Gastroesophageal sphincter (tissue), 4 donors: ENCODE results near the gene MXRA7. TPM values are rescaled to one million over a fixed set of nuclear protein-coding genes. Genes with fewer than 3 reads are reported as not detected.
"Not testable (repeated sequence)": the region's sequence is repeated elsewhere in the genome, so short reads cannot be mapped to it uniquely, and the experiment has no call there.

Experiments
- ATAC-seq: fragments of 150-250 bp; one replicate; pipeline ENCODE4 v1.9.1; 2016; ENCODE audit warnings: mild to moderate bottlenecking, moderate library complexity
- H3K27ac ChIP-seq, 4 donors: fragments of 200-600 bp; sonication (generic) in 3 of 4; 1 replicate in 3 of 4; 2 replicates in 1 of 4; pipeline ENCODE4 v1.5.1; 2016 to 2019
- H3K27me3 ChIP-seq: fragments of 200-600 bp; sonication (generic); one replicate; pipeline ENCODE4 v1.5.1; 2019
- H3K36me3 ChIP-seq, 2 donors: fragments of 200-600 bp; sonication (generic); one replicate each; pipeline ENCODE4 v1.5.1; 2019; ENCODE audit warnings: control low read depth in 1 of 2
- H3K4me1 ChIP-seq, 3 donors: fragments of 200-600 bp; sonication (generic); 1 replicate in 2 of 3; 2 replicates in 1 of 3; pipeline ENCODE4 v1.5.1; 2016 to 2019; ENCODE audit warnings: control low read depth in 2 of 3
- H3K4me3 ChIP-seq, 2 donors: fragments of 200-600 bp; sonication (generic); one replicate each; pipeline ENCODE4 v1.5.1; 2019; ENCODE audit warnings: mild to moderate bottlenecking in 1 of 2, moderate library complexity in 1 of 2
- H3K9me3 ChIP-seq, 3 donors: fragments of 200-600 bp; sonication (generic); one replicate each; pipeline ENCODE4 v1.5.1; 2017 to 2019; ENCODE audit warnings: control low read depth in 2 of 3
- EP300 ChIP-seq: sonication (generic); formaldehyde crosslinking; IDR thresholded peaks from one replicate; pipeline ENCODE4 v1.6.1; 2017; ENCODE audit warnings: antibody characterized with exemption, mild to moderate bottlenecking
- POLR2A ChIP-seq, 2 donors: fragments of 450-650 bp; IDR thresholded peaks; one replicate each; pipeline ENCODE4 v1.6.1; 2017; ENCODE audit warnings: antibody characterized with exemption in 2 of 2, mild to moderate bottlenecking in 2 of 2, moderate library complexity in 1 of 2
- POLR2AphosphoS5 ChIP-seq: sonication (generic); formaldehyde crosslinking; IDR thresholded peaks from one replicate; pipeline ENCODE4 v1.6.1; 2017; ENCODE audit warnings: antibody characterized with exemption
- WGBS, 2 donors: methylation state at CpG; one replicate each; pipeline ENCODE4 v1.1.5; 2018; ENCODE audit warnings: low coverage in 1 of 2; 5-methylcytosine and 5-hydroxymethylcytosine counted together
- total RNA-seq, 4 donors: library from RNA; depleted of rRNA; stranded (reverse); fragments of >200 nt; gene quantifications; one replicate each; pipeline ENCODE4 v1.1.0, GENCODE V29; 2016
- TF ChIP-seq, protein P1 (sequence below), 4 experiments: fragments of 200-600 bp in 2 of 4; fragments of 450-650 bp in 2 of 4; sonication (generic) in 1 of 4; IDR thresholded peaks; one replicate each; pipeline ENCODE4 v1.5.1; 2017 to 2019; ENCODE audit warnings: antibody characterized with exemption in 4 of 4, mild to moderate bottlenecking in 2 of 4, moderate library complexity in 2 of 4

Gene MXRA7
- total RNA-seq, 4 donors from 2014 or later: 333 to 451 (median 412) TPM

DNA sequence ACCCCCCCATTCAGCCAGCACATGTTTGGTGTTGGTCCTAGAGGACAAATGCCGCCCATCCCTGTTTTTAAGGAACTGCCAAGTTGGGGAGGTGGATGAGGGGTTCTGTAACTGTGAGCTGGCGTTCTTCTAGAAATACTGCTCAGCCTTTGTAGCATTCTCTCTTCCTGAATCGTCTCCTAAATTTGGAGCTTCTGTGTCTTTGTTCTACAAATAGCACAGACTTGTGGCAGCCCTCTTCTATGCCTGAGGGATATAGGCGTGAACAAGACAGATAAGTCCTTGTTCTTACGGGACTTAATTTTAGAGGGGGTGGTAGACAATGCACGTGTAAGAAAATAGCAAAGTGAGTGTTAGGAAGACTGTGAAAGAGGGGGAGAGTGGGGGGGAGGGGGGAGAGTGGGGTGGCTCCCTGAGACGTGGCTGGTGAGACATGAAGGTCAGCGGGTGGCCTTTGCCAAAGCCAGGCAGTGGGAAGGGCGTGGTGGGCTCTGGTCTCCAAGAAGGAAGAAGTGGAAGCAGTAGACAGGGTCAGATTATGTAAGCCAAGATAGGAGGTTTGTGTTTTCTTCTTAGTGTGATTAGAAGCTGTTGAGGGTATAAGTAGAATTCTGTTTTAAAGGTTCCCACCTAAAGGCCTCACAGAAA, 37.1 kb upstream of the MXRA7 start:
- H3K4me3 ChIP-seq: no peak overlapping the region
- H3K27ac ChIP-seq: no peak overlapping the region
- H3K9me3 ChIP-seq: no peaks in the 10 kb centered on the region
- no peak for TF ChIP-seq POLR2AphosphoS5
- TF ChIP-seq, protein P1, sequence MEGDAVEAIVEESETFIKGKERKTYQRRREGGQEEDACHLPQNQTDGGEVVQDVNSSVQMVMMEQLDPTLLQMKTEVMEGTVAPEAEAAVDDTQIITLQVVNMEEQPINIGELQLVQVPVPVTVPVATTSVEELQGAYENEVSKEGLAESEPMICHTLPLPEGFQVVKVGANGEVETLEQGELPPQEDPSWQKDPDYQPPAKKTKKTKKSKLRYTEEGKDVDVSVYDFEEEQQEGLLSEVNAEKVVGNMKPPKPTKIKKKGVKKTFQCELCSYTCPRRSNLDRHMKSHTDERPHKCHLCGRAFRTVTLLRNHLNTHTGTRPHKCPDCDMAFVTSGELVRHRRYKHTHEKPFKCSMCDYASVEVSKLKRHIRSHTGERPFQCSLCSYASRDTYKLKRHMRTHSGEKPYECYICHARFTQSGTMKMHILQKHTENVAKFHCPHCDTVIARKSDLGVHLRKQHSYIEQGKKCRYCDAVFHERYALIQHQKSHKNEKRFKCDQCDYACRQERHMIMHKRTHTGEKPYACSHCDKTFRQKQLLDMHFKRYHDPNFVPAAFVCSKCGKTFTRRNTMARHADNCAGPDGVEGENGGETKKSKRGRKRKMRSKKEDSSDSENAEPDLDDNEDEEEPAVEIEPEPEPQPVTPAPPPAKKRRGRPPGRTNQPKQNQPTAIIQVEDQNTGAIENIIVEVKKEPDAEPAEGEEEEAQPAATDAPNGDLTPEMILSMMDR (IDR thresholded peaks at IDR 0.05): no peak
- no peak for TF ChIP-seq EP300
- no peak for TF ChIP-seq POLR2A (IDR thresholded peaks at IDR 0.05)
- 51 to 62% methylated on average over 4 to 9 of the region's 9 CpGs for WGBS, 2 donors
- no peaks in the 10 kb centered on the region for H3K4me1 ChIP-seq
- peaks cover 7 to 79% of the 10 kb centered on the region in 2 donors for H3K36me3 ChIP-seq
- ATAC-seq: no peak
- H3K27me3 ChIP-seq: no peaks in the 10 kb centered on the region

DNA sequence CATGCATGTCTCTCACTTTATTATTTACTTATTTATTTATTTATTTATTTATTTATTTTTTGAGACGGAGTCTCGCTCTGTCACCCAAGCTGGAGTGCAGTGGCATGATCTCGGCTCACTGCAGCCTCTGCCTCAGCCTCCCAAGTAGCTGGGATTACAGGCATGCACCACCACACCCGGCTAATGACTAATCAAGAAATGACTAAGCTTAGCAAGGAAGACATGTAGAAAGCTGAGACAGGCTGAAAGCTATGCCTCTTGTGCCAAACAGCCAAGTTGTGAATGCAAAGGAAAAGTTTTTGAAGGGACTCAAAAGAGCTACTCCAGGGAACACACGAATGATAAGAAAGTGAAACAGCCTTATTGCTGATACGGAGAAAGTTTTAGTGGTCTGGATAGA, 35.0 kb upstream of the MXRA7 start:
- not testable (repeated sequence) for ATAC-seq, H3K27ac ChIP-seq, H3K9me3 ChIP-seq, H3K4me3 ChIP-seq, H3K27me3 ChIP-seq
- 90 to 94% methylated on average over 2 to 4 of the region's 6 CpGs for WGBS, 2 donors
- peaks cover 0 to 11% (median 0%) of the 10 kb centered on the region in 3 donors for H3K4me1 ChIP-seq
- H3K36me3 ChIP-seq: peaks cover 7 to 76% of the 10 kb centered on the region in 2 donors

DNA sequence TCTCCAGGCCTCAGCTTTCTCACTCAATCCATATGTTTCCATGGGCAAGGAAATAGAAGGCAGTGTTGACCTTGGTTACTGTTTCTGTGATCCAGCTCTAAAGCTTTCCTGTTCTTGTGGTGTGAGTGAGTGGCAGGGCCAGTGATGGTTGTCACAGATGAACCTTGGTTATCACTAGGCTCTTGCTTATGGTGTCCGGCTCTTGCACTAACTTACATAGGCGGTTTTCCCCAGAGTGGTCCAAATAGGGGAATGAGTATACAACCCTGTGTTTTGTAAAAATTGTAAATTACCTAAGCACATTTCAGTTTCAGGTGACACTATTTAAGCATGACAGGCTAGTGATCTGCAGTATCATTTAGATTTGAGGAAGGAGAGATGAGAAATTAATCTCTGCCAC, 34.0 kb upstream of the MXRA7 start:
- Histone ChIP-seq H3K9me3 (no peaks in the 10 kb centered on the region), H3K36me3 (peaks cover 7 to 73% of the 10 kb centered on the region in 2 donors), H3K27me3 (no peaks in the 10 kb centered on the region), H3K4me3 (no peak overlapping the region), H3K27ac (no peak overlapping the region), H3K4me1 (peaks cover 0 to 21% (median 3%) of the 10 kb centered on the region in 3 donors)
- 100% methylated on average over 2 of the region's 2 CpGs; no CpG with 5 or more reads in 1 of the 2 donors for WGBS, 2 donors
- TF ChIP-seq, protein P1 (IDR thresholded peaks at IDR 0.05): no peak
- TF ChIP-seq POLR2AphosphoS5 (no peak), POLR2A (IDR thresholded peaks at IDR 0.05) (no peak), EP300 (no peak)
- no peak for ATAC-seq

DNA sequence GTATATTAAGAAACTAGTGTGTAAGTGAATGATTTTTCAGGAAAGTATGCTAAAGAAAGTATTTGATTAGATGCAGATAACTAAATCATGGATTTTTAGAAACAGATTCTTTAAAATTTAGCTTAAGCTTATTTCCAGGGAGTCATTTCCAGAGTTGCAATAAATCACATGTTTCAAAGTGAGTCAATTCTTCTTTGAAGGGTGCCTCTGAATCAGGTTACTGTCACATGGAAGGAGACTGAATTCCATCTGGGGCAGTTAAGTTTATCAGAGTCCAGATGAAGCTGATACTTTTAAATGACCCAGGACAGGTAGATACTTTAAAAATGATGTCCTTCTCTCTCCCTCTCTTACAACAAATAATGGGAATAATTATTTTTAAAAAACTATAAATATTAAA, 32.2 kb upstream of the MXRA7 start:
- Histone ChIP-seq H3K36me3 (peaks cover 7 to 66% of the 10 kb centered on the region in 2 donors), H3K4me3 (no peak overlapping the region), H3K27ac (no peak overlapping the region), H3K9me3 (no peaks in the 10 kb centered on the region), H3K4me1 (peaks cover 0 to 35% (median 13%) of the 10 kb centered on the region in 3 donors), H3K27me3 (no peaks in the 10 kb centered on the region)
- ATAC-seq: no peak
- TF ChIP-seq POLR2A (IDR thresholded peaks at IDR 0.05): no peak
- no peak for TF ChIP-seq POLR2AphosphoS5
- no peak for TF ChIP-seq EP300
- TF ChIP-seq, protein P1 (IDR thresholded peaks at IDR 0.05): no peak

DNA sequence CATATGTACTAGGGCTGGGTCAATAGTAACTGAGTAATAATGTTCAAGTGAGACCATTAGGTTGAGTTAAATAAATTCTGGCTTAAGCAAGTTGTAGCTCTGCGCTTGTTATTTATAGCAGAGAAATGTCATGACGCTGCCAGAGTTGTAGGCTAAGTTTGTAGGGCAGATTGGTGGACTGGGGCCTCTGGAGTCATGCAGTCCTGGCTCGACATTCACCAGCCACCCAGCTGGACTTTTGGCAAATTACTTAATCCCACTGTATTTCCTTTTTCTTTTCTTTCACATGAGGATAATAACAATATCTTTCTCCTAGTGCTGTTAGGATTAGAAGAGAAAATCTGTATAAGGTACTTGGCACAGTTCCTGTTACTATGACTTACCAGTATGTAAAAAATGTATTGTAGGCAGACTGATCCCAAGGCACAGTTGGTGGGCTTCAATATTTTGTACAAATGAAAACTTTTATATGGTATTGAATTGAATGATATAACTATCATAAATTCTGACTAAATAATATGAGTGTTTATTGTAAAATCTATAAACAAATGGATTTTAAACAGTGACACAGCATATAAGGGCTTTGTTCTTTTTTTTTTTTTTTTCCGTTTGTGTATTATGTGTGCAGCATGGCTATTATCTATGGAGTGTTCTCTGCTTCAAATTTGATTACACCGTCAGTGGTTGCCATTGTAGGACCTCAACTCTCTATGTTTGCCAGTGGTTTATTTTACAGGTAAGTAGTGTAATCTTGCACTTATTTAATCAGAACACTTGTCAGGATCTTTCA, 29.8 kb upstream of the MXRA7 start:
- TF ChIP-seq, protein P1 (IDR thresholded peaks at IDR 0.05): no peak
- peak; percentile 62 for TF ChIP-seq POLR2AphosphoS5
- WGBS, 2 donors: 28 to 29% methylated on average over 5 of the region's 5 CpGs
- Histone ChIP-seq H3K27ac (peak overlapping the region; percentile 70 to 99 (median 90)), H3K9me3 (no peaks in the 10 kb centered on the region), H3K4me1 (peaks cover 0 to 39% (median 13%) of the 10 kb centered on the region in 3 donors), H3K4me3 (no peak overlapping the region), H3K27me3 (no peaks in the 10 kb centered on the region), H3K36me3 (peaks cover 7 to 45% of the 10 kb centered on the region in 2 donors)
- ATAC-seq: no peak

DNA sequence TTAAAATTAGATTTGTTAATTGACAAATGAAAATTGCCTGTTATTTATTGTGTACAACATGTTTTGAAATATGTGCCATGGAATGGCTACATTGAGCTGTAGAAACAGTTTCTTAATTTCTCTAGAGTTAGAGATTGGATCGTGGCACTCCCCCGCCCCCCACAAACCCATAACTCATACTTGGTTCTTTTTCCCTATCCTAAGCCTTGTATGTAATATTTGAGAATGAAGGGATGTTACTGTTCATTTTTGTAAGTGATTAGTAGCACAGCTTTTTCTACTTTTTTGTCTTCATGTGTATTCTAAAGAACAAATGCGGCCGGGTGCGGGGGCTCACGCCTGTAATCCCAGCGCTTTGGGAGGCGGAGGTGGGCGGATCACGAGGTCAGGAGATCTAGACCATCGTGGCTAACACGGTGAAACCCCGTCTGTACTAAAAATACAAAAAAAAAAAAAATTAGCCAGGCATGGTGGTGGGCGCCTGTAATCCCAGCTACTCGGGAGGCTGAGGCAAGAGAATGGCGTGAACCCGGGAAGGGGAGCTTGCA, 28.9 kb upstream of the MXRA7 start:
- Histone ChIP-seq H3K36me3 (peaks cover 6 to 45% of the 10 kb centered on the region in 2 donors), H3K4me1 (peaks cover 3 to 48% (median 22%) of the 10 kb centered on the region in 3 donors), H3K27ac (peak overlapping the region; percentile 70 to 99 (median 90))
- 78 to 87% methylated on average over 10 to 17 of the region's 17 CpGs for WGBS, 2 donors
- not testable (repeated sequence) for ATAC-seq, H3K9me3 ChIP-seq, H3K4me3 ChIP-seq, H3K27me3 ChIP-seq
